Measurements from ENCODE around the gene TFPT. TPM values are rescaled to one million over a fixed set of nuclear protein-coding genes. Genes with fewer than 3 reads are reported as not detected.

Gene TFPT
- total and polyA plus RNA-seq, 4 donors: 2.4 to 5.6 (median 4.2) TPM

GRCh38 chr19:54104998-54105715 is 10.3 kb downstream of the TFPT start:
- Histone ChIP-seq H3K36me3 (ENCODE audit: control insufficient read depth in 4 of 4, insufficient read depth in 3 of 4, low read depth in 1 of 4, low read length in 3 of 4) (peaks cover 11 to 37% (median 15%) of the 10 kb centered on the region in 4 donors), H3K9me3 (ENCODE audit: control insufficient read depth in 4 of 4, low read length in 3 of 4) (no peaks in the 10 kb centered on the region), H3K4me1 (ENCODE audit: control insufficient read depth in 4 of 4, insufficient read depth in 4 of 4, low read length in 3 of 4) (peaks cover 0 to 24% (median 9%) of the 10 kb centered on the region in 4 donors), H3K27ac (ENCODE audit: low read depth in 1 of 2, low read length in 2 of 2) (no peak overlapping the region), H3K4me3 (ENCODE audit: low read depth in 1 of 3, low read length in 3 of 3) (no peak overlapping the region), H3K9ac (ENCODE audit: low read depth in 1 of 2, low read length in 2 of 2) (no peak overlapping the region), H3K27me3 (ENCODE audit: control insufficient read depth in 4 of 4, insufficient read depth in 4 of 4, low read length in 3 of 4) (no peaks in the 10 kb centered on the region)
- no peak for DNase-seq (ENCODE audit: low spot score)
- WGBS: 73% methylated on average over 11 of the region's 11 CpGs
- TF ChIP-seq REST (IDR thresholded peaks at IDR 0.05): no peak
- TF ChIP-seq JUND (IDR thresholded peaks at IDR 0.05): no peak
- TF ChIP-seq FOXA2 (IDR thresholded peaks at IDR 0.05): no peak
- TF ChIP-seq ZBTB33 (IDR thresholded peaks at IDR 0.05): no peak
- no peak for TF ChIP-seq SP1 (IDR thresholded peaks at IDR 0.05)
- no peak for TF ChIP-seq RAD21 (IDR thresholded peaks at IDR 0.05)
- no peak for TF ChIP-seq EGR1 (IDR thresholded peaks at IDR 0.05; ENCODE audit: low read depth in 2 of 2)
- no peak for TF ChIP-seq MAX (IDR thresholded peaks at IDR 0.05)
- TF ChIP-seq GABPA (IDR thresholded peaks at IDR 0.05 in 1 of 2, conservative IDR thresholded peaks at IDR 0.05 in 1 of 2): no peak
- no peak for TF ChIP-seq ATF3 (IDR thresholded peaks at IDR 0.05)
- no peak for TF ChIP-seq TAF1 (conservative IDR thresholded peaks at IDR 0.05)
- TF ChIP-seq NR2F2 (IDR thresholded peaks at IDR 0.05): no peak

GRCh38 chr19:54102421-54103169 is 12.9 kb downstream of the TFPT start, which contains the start of gene NDUFA3:
Gene NDUFA3 (plus strand): TSS chr19:54102855. CDS start chr19:54102879, 24 bp downstream.
- 3% methylated on average over 54 of the region's 54 CpGs for WGBS
- Histone ChIP-seq H3K4me3 (ENCODE audit: low read depth in 1 of 3, low read length in 3 of 3) (peak within 1 kb of the TSS; percentile 93 to 94 (median 94)), H3K9me3 (ENCODE audit: control insufficient read depth in 4 of 4, low read length in 3 of 4) (no peaks in the 10 kb centered on the region), H3K27me3 (ENCODE audit: control insufficient read depth in 4 of 4, insufficient read depth in 4 of 4, low read length in 3 of 4) (no peaks in the 10 kb centered on the region), H3K9ac (ENCODE audit: low read depth in 1 of 2, low read length in 2 of 2) (peak within 1 kb of the TSS; percentile 26 to 81), H3K27ac (ENCODE audit: low read depth in 1 of 2, low read length in 2 of 2) (peak within 1 kb of the TSS; percentile 36 to 55), H3K36me3 (ENCODE audit: control insufficient read depth in 4 of 4, insufficient read depth in 3 of 4, low read depth in 1 of 4, low read length in 3 of 4) (peaks cover 0 to 15% (median 8%) of the 10 kb centered on the region in 4 donors), H3K4me1 (ENCODE audit: control insufficient read depth in 4 of 4, insufficient read depth in 4 of 4, low read length in 3 of 4) (peaks cover 0 to 24% (median 9%) of the 10 kb centered on the region in 4 donors)
- TF ChIP-seq ZBTB33 (IDR thresholded peaks at IDR 0.05) (peak; percentile 96), TAF1 (conservative IDR thresholded peaks at IDR 0.05) (no peak), YY1 (IDR thresholded peaks at IDR 0.05) (peak; percentile 99), REST (IDR thresholded peaks at IDR 0.05) (no peak), MAX (IDR thresholded peaks at IDR 0.05) (peak; percentile 38), GABPA (IDR thresholded peaks at IDR 0.05 in 1 of 2, conservative IDR thresholded peaks at IDR 0.05 in 1 of 2) (peak in 1 of 2 donors; percentile 80), HNF4A (conservative IDR thresholded peaks at IDR 0.05) (no peak), SP1 (IDR thresholded peaks at IDR 0.05) (peak; percentile 28)
- peak; percentile 96 for DNase-seq (ENCODE audit: low spot score)
